HUES48 (cell line): Measurements from ENCODE around the gene ATP1A4.
"Not testable (repeated sequence)": the region's sequence is repeated elsewhere in the genome, so short reads cannot be mapped to it uniquely, and the experiment has no call there.

ENCODE experiments used
- H3K27ac ChIP-seq: one replicate; pipeline ENCODE4 v1.7.0; 2013; ENCODE audit warnings: low read depth, low read length, inconsistent platforms
- H3K27me3 ChIP-seq: 2 replicates; pipeline ENCODE4 v1.6.1; 2013; ENCODE audit warnings: mild to moderate bottlenecking, low read length; ENCODE audit not compliant: control insufficient read depth, insufficient read depth
- H3K36me3 ChIP-seq: 2 replicates; pipeline ENCODE4 v1.6.1; 2013; ENCODE audit warnings: low read length; ENCODE audit not compliant: control insufficient read depth, insufficient read depth
- H3K4me1 ChIP-seq: 2 replicates; pipeline ENCODE4 v1.6.1; 2013; ENCODE audit warnings: mild to moderate bottlenecking, low read length; ENCODE audit not compliant: control insufficient read depth, insufficient read depth
- H3K4me3 ChIP-seq: 2 replicates; pipeline ENCODE4 v1.5.1; 2013; ENCODE audit warnings: mild to moderate bottlenecking, low read depth, low read length
- H3K9ac ChIP-seq: 2 replicates; pipeline ENCODE4 v1.6.1; 2013; ENCODE audit warnings: mild to moderate bottlenecking, low read depth, low read length, moderate library complexity
- H3K9me3 ChIP-seq: 2 replicates; pipeline ENCODE4 v1.6.1; 2013; ENCODE audit warnings: low read length; ENCODE audit not compliant: control insufficient read depth, insufficient read depth

ATP1A4 gene

GRCh38 chr1:160124705-160125478 lies 26.5 kb upstream of the ATP1A4 start:
- peaks cover 65% of the 10 kb centered on the region for H3K36me3 ChIP-seq
- no peak overlapping the region for H3K9ac ChIP-seq
- no peak overlapping the region for H3K4me3 ChIP-seq
- no peaks in the 10 kb centered on the region for H3K27me3 ChIP-seq
- no peaks in the 10 kb centered on the region for H3K9me3 ChIP-seq
- peaks cover 9% of the 10 kb centered on the region; the same call in 1 of the 2 replicates for H3K4me1 ChIP-seq
- H3K27ac ChIP-seq = no peak overlapping the region

GRCh38 chr1:160125746-160126145 lies 25.7 kb upstream of the ATP1A4 start:
- Histone ChIP-seq H3K4me3 (no peak overlapping the region), H3K36me3 (peaks cover 72% of the 10 kb centered on the region), H3K27me3 (no peaks in the 10 kb centered on the region), H3K9ac (no peak overlapping the region), H3K4me1 (peaks cover 9% of the 10 kb centered on the region; the same call in 1 of the 2 replicates), H3K27ac (no peak overlapping the region), H3K9me3 (no peaks in the 10 kb centered on the region)

GRCh38 chr1:160126342-160126741 lies 25.1 kb upstream of the ATP1A4 start:
- H3K4me3 ChIP-seq, H3K9me3 ChIP-seq, H3K27ac ChIP-seq, H3K4me1 ChIP-seq, H3K27me3 ChIP-seq, H3K9ac ChIP-seq: not testable (repeated sequence)
- H3K36me3 ChIP-seq = peaks cover 72% of the 10 kb centered on the region

GRCh38 chr1:160127381-160127780 lies 24.0 kb upstream of the ATP1A4 start:
- Histone ChIP-seq H3K36me3 (peaks cover 75% of the 10 kb centered on the region), H3K27ac (no peak overlapping the region), H3K9me3 (no peaks in the 10 kb centered on the region), H3K27me3 (no peaks in the 10 kb centered on the region), H3K4me3 (no peak overlapping the region), H3K9ac (no peak overlapping the region), H3K4me1 (peaks cover 9% of the 10 kb centered on the region; the same call in 1 of the 2 replicates)

- Histone ChIP-seq H3K36me3 (peaks cover 75% of the 10 kb centered on the region), H3K27ac (no peak overlapping the region), H3K9me3 (no peaks in the 10 kb centered on the region), H3K4me1 (peaks cover 9% of the 10 kb centered on the region; the same call in 1 of the 2 replicates), H3K27me3 (no peaks in the 10 kb centered on the region), H3K4me3 (no peak overlapping the region), H3K9ac (no peak overlapping the region)
Observed at GRCh38 chr1:160127865-160128523, 23.4 kb upstream of the ATP1A4 start.

GRCh38 chr1:160128636-160129035 lies 22.8 kb upstream of the ATP1A4 start:
- peaks cover 78% of the 10 kb centered on the region for H3K36me3 ChIP-seq
- no peaks in the 10 kb centered on the region for H3K27me3 ChIP-seq
- no peak overlapping the region for H3K27ac ChIP-seq
- no peaks in the 10 kb centered on the region for H3K9me3 ChIP-seq
- no peak overlapping the region for H3K9ac ChIP-seq
- H3K4me3 ChIP-seq = no peak overlapping the region
- H3K4me1 ChIP-seq = peaks cover 9% of the 10 kb centered on the region; the same call in 1 of the 2 replicates

GRCh38 chr1:160129046-160129445 lies 22.4 kb upstream of the ATP1A4 start:
- Histone ChIP-seq H3K27ac (no peak overlapping the region), H3K4me1 (peaks cover 9% of the 10 kb centered on the region; the same call in 1 of the 2 replicates), H3K9me3 (no peaks in the 10 kb centered on the region), H3K36me3 (peaks cover 79% of the 10 kb centered on the region), H3K27me3 (no peaks in the 10 kb centered on the region), H3K4me3 (no peak overlapping the region), H3K9ac (no peak overlapping the region)

GRCh38 chr1:160129558-160129957 lies 21.8 kb upstream of the ATP1A4 start:
- Histone ChIP-seq H3K4me1 (peaks cover 5% of the 10 kb centered on the region; the same call in 1 of the 2 replicates), H3K4me3 (no peak overlapping the region), H3K9ac (no peak overlapping the region), H3K27ac (no peak overlapping the region), H3K27me3 (no peaks in the 10 kb centered on the region), H3K9me3 (no peaks in the 10 kb centered on the region), H3K36me3 (peaks cover 74% of the 10 kb centered on the region)

GRCh38 chr1:160129966-160130365 lies 21.4 kb upstream of the ATP1A4 start:
- H3K27ac ChIP-seq = no peak overlapping the region
- H3K9ac ChIP-seq = no peak overlapping the region
- peaks cover under 1% of the 10 kb centered on the region; the same call in 1 of the 2 replicates for H3K4me1 ChIP-seq
- no peaks in the 10 kb centered on the region for H3K27me3 ChIP-seq
- H3K36me3 ChIP-seq = peaks cover 70% of the 10 kb centered on the region
- no peaks in the 10 kb centered on the region for H3K9me3 ChIP-seq
- no peak overlapping the region for H3K4me3 ChIP-seq

- Histone ChIP-seq H3K27me3 (no peaks in the 10 kb centered on the region), H3K9ac (no peak overlapping the region), H3K36me3 (peaks cover 68% of the 10 kb centered on the region), H3K27ac (no peak overlapping the region), H3K4me1 (no peaks in the 10 kb centered on the region), H3K9me3 (no peaks in the 10 kb centered on the region), H3K4me3 (no peak overlapping the region)
Observed at GRCh38 chr1:160130486-160130885, 20.9 kb upstream of the ATP1A4 start.

- no peaks in the 10 kb centered on the region for H3K4me1 ChIP-seq
- no peaks in the 10 kb centered on the region for H3K27me3 ChIP-seq
- H3K9ac ChIP-seq = no peak overlapping the region
- H3K27ac ChIP-seq = no peak overlapping the region
- no peak overlapping the region for H3K4me3 ChIP-seq
- H3K9me3 ChIP-seq = no peaks in the 10 kb centered on the region
- peaks cover 68% of the 10 kb centered on the region for H3K36me3 ChIP-seq
Observed at GRCh38 chr1:160130939-160131338, 20.5 kb upstream of the ATP1A4 start.
